ENCODE results near the gene CCL21.

The CCL21 gene

DNA sequence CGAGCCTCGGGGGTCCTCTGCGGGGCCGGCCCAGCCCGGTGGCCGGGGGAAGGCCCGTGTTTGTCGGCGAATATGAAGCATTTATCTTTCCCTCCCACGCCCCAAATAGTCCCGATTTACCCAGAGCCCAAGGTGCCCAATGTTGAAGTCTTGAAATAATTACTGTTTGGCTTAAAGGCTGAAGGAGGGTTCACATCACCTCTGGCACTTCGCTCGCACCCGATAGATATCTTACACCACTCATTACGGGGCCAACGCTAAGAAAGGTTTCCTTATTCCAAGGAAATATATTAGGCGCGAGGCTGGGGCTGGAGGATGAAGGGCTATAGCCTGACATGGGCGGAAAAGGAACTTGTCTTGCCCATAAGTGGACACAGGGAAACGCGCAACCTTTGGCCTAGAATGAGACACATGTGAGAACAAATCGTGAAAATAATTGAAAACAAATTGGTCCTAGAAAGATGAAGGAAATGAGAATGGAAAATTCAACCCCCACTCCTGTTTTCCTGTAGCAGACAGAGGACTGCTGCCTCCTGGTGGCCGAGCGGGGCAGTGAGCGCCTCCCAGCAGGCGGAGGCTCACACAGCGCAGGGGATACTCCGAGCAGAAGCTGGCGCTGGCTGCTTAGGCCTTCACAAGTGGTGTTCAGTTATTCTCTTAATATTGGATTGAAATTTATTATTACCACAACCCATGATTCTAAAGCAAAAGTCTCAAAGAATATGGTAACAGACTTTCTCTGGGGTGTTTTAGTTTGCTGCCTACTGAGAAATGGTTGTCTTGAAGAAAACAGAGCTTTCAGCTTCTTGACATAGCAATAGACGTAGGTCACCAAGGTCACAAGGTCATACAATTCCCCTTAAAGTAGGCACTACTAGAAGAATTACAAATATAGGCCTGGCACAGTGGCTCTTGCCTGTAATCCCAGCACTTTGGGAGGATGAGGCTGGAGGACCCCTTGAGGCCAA is 7.9 kb downstream of the CCL21 start:
- DNase-seq, result peak; percentile 52

GRCh38 chr9:34701023-34701768 is 8.7 kb downstream of the CCL21 start:
- DNase-seq, result peak; percentile 17

DNA sequence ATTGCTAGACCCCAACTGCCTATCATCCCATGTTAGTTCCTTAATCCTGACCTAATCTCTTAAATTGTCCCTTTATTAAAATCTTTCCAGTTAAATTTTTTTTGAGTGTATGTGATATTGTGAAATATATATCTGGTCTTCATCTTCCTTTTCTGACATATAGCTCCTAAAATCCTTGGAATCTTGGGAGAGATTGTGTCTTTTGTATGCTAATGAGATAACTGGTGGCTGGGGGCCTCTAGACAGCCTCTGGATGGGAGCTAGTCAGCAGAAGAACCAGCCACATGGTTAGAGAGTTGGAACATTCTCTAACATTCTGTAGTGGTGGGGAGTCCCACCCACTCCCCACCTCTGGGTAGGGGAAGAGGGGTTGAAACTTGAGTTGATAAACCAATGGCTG is 15.1 kb downstream of the CCL21 start:
- DNase-seq, result no peak

GRCh38 chr9:34693560-34693959 is 16.4 kb downstream of the CCL21 start:
- no peak for DNase-seq

DNA sequence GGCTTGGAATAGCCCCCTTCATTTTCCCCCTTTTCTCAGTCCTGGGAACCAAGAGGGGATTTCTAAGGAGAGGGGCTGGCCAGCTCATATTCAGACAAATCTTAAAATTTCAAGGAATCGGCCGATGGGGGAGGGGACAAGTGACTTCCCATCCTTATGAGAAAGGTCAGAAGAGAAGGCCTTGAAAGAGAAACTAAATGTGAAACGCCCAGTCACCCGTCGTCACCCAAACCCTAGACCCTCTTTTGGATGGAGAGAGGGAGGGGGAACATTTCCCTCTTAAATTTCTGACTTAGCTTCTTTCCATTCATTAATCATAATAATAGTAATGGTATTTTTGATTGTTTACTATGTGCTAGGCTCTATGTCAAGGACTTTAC is 18.0 kb downstream of the CCL21 start:
- DNase-seq, result no peak

DNA sequence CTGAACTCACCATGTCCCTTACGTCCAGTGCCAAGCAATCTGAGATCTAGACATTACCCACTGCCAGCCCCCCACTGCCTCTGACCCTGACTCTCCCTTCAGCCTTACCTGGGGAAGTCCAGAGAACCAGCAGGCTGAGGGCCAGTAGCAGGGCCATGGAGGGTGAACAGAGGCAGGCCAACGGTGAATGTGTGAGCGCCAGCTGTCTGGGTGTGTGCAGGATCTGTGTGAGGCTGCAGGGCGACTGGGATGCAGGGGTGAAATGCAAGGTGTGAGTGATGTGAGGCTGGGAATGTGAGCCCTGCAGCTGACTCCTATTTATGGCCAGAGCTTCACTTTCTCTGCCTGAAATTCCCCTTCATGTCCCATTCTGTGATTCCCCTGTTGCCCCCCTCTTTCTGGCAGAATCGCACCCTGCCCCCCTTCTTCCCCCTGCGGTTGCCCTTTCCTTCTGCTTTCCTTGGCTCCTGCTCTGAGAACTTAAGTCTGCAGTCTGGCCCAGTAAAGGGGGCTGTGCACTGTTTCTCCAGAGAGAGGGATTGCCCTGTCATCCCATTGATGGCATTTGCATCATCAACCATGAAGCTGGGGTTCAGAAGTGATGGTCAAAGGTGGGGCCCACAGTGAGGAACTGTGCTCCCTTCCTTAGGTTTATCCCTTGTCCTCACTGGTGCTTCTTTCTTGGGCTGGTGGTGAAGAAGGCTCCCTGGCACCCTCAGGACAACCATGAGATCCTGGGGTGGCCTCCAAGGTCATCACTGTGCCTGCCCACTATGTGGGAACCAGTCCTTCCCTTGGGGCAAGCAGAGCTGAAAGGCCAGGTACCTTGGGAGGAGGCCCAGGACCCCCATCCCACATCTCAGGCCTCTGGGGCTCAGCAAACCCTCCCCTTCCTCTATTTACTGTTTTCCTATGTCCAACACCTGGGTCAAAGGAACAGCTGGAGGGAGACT is 18.7 kb downstream of the CCL21 start, which contains the start of gene CCL19:
Gene CCL19 (minus strand): TSS at position 294 of the 953 bp plus-strand sequence. CDS start 137 bp downstream, at position 157.
- DNase-seq, result no peak

- DNase-seq, result no peak
Measured at GRCh38 chr9:34689512-34689911, 20.4 kb downstream of the CCL21 start.

DNA sequence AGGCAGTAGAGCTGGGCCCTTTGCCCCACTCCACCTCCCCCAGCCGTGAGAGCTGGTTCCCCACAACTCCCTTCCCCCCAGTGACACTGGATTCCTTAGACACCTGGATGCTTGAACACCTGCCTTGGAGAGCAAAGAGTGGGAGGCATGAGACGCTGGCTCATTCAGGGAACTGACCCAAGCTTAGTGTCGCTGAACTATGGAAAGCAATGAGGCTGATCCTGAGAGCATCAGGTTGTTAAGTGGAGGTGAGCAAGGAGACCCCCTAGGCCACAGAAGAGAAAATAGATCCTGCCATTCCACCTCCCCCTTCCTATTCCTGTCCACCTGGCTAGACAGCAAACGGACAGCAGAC is 20.8 kb downstream of the CCL21 start:
- DNase-seq, result peak; percentile 31

DNA sequence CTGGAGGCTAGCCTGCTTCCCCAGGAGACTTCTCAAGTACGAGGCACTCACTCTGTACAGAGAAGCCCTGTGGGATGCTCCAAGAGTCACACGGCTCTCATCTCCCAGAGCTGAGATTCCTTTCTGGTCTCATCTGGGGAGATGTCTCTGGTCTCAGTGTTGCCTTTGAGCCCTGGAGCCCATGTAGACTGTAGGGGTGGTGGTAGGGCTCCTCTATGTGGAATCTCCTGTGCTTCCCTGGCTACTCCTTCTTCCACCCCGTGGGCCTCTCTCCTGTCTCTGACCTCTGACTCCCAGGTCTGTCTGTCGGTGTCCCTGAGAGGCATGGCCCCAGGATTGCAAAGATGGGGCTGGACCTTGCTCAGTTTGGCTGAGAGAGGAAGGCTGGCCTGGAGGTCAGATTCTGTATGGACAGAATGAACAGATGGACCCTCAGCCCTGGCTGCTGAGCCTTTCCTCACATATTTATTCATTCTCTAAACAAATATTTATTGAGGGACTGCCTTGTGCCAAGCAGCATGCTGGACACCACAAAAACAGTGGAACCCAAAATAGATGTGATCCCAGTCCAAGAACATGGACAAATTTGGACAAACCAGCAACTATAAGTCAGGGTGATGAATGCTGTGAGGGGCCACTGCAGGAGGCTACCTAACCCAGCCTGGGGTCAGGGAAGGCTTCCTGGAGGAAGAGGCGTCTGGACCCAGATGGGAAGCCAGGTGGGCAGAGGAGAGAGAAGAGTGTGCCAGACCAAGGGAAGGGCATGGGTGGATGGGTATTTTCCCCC is 21.4 kb downstream of the CCL21 start:
- no peak for DNase-seq

DNA sequence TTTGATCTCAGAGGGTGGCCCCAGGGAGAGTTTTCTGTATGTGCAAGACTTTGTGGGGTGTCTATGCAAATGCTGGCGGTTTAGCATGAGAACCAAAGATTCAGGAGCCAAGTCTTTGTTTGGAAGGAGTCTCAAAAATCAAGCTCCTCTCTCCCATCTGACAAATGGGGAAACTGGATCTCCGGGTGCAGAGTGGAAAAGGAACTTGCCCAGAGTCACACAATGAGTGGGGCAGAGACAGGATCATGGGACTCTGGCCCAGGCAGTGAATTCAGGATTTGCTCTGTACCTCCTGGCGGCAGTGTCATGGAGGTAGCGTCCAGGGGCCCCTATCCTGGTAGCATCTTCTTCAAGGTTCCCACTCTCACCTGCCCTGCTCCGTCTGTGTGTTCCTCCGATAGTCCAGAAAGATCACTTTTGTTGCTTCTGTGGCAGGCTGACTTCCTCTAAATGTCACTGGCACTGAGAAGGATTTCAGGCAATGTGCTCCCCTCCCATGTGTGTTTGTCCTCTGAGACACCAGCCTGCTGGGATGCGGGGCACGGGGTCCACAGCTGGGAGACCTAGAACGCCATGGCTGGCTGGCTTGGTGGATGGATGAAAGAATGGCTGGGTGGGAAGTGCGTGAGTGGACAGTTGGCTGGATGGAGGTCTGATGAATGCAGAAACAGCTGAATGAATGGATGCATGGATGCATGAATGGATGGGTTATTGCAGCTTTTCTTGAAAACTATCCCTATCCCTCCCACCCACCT is 22.5 kb downstream of the CCL21 start:
- DNase-seq, result no peak

- DNase-seq, result no peak
Measured at GRCh38 chr9:34686732-34687131, 23.2 kb downstream of the CCL21 start.

DNA sequence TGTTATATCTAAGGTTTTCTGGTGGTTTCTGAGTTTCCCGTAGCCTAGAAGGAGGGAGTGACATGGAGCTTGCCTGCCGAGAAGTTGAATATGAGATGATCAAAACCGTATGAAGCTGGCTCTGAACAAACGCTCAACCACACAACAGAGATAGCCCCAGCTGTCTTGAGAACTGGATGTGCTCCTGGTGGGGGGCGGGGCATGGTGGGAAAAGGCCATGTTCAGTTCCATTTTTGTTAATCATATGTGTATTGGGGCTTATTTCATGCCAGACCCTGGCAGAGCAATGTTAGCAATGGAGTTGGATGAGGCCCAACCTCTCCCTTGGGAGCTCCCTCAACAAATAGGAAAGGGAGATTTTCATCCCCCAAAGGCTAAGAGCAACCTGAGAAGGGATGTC is 23.7 kb downstream of the CCL21 start:
- DNase-seq, result no peak

- DNase-seq, result no peak
Measured at GRCh38 chr9:34685591-34685990, 24.3 kb downstream of the CCL21 start.

- DNase-seq, result no peak
Measured at GRCh38 chr9:34684816-34685215, 25.1 kb downstream of the CCL21 start.

DNA sequence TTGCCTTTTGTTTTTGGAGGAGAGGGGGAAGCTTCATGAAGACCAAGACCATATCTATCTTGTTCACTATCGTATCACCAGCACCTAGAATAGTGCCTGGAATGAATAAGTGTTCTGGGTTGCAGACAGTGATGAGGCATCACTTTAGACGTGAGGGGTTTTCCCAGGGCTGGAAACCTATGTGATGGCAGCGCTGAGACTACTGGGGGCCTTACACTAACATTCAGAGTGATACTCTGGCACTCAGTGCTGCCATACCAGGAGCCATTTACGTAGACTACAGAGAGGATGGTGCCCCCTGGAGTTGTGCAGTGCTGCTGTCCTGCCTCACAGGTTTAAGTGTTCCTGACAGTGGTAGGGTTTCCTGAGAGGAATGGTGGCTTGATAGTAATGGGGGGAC is 25.8 kb downstream of the CCL21 start:
- DNase-seq, result no peak

DNA sequence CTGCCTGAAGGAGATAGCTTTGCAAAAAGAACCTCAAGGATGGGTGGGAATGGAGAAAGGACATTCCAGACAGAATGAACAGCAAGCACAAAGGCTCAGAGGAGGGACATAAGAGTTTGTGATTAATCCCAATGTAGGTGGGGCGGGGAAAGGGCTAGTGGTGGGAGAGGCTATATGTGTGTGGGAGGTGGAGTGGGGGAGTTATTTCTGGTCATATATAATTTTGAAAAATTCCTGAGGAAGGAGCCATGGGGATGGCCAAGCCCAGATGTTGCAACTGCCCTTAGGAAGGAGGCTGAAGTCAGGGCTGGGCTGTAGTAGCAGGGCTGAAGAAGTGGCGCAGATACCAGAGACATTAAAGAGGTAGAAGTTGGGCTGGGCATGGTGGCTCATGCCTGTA is 34.1 kb downstream of the CCL21 start:
- DNase-seq, result no peak

- peak; percentile 77 for DNase-seq
Measured at GRCh38 chr9:34675048-34675714, 34.8 kb downstream of the CCL21 start.

GRCh38 chr9:34674440-34674839 is 35.5 kb downstream of the CCL21 start:
- DNase-seq, result no peak

GRCh38 chr9:34671307-34671706 is 38.6 kb downstream of the CCL21 start:
- DNase-seq, result no peak

- no peak for DNase-seq
Measured at GRCh38 chr9:34669809-34670562, 40.0 kb downstream of the CCL21 start.
